Skeletal muscle tissue (tissue), 4 donors: Measurements from ENCODE around the gene CDK5RAP2. TPM values are rescaled to one million over a fixed set of nuclear protein-coding genes. Genes with fewer than 3 reads are reported as not detected.

Experiments
- H3K27ac ChIP-seq: one replicate; pipeline ENCODE4 v1.7.0; 2013; ENCODE audit warnings: mild to moderate bottlenecking, low read depth, low read length, inconsistent platforms
- H3K27me3 ChIP-seq, 3 donors: one replicate each; pipeline ENCODE4 v1.7.0; 2013; ENCODE audit warnings: low read length in 3 of 3; ENCODE audit not compliant: control insufficient read depth in 3 of 3, insufficient read depth in 3 of 3
- H3K36me3 ChIP-seq, 3 donors: one replicate each; pipeline ENCODE4 v1.7.0; 2013; ENCODE audit warnings: low read length in 3 of 3; ENCODE audit not compliant: control insufficient read depth in 3 of 3, insufficient read depth in 3 of 3
- H3K4me1 ChIP-seq, 3 donors: one replicate each; pipeline ENCODE4 v1.7.0; 2013; ENCODE audit warnings: low read length in 3 of 3, mild to moderate bottlenecking in 3 of 3; ENCODE audit not compliant: control insufficient read depth in 3 of 3, insufficient read depth in 3 of 3
- H3K4me3 ChIP-seq, 3 donors: one replicate each; pipeline ENCODE4 v1.7.0; 2013; ENCODE audit warnings: low read length in 3 of 3
- H3K9ac ChIP-seq, 3 donors: one replicate each; pipeline ENCODE4 v1.7.0; 2013; ENCODE audit warnings: low read length in 3 of 3, mild to moderate bottlenecking in 3 of 3, moderate library complexity in 2 of 3, low read depth in 1 of 3
- H3K9me3 ChIP-seq, 3 donors: one replicate each; pipeline ENCODE4 v1.7.0; 2013; ENCODE audit warnings: low read length in 3 of 3; ENCODE audit not compliant: control insufficient read depth in 3 of 3
- total RNA-seq: library from RNA; depleted of rRNA; stranded (reverse); fragments of >200 nt; gene quantifications from one replicate; pipeline ENCODE4 v1.2.3, GENCODE V29; 2014
- donor health status: Osteomylitis.

Gene CDK5RAP2
- total RNA-seq, 1 donor from 2014 or later = 38.1 TPM

DNA sequence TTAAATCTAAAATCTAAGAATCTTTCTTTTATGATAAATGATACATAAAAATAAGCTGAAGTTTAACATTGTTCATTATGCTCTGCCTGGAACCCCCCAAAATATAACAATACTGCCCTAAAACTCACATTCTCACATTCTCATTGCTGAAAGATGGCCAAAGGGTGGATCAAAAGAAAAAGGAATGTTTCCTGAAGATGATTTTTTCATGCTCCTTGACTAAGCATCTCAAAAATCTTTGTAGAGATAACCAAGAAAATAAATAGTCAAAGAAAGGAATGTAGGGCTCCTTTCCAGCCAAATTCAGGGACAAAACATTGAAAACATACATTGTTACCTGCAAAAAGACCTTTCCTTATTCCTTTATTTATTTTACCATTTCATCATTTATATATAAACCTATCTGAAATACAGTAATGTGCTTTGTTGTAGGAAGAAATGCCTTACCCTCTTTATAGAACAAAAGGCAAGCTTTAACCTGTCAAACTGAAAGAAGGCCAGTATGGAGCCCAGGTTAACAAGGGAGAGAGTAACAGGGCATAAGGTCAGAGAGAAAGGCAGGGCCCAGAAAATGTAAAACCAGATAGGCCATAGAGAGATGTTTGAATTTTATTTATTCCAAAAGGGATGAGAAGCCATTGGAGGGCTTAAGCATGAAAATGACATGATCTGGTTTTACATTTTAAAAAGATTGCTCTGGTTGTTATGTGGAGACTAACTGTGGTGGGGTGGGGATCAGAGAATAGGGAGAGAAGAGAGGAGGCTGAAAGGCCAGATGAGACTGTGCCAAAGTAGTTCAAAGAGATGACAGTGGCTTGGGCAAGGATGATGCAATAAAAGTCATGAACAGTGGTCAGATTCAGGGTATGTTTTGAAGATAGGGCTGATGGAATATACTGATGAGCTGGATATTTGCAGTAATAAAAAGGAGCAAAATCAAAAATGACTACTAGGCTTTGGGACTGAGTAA lies 37.3 kb upstream of the CDK5RAP2 start:
- no peak overlapping the region for H3K9ac ChIP-seq
- no peak overlapping the region for H3K4me3 ChIP-seq
- no peaks in the 10 kb centered on the region for H3K27me3 ChIP-seq
- no peaks in the 10 kb centered on the region for H3K4me1 ChIP-seq
- H3K9me3 ChIP-seq = no peaks in the 10 kb centered on the region
- H3K36me3 ChIP-seq = no peaks in the 10 kb centered on the region
- H3K27ac ChIP-seq = no peak overlapping the region

DNA sequence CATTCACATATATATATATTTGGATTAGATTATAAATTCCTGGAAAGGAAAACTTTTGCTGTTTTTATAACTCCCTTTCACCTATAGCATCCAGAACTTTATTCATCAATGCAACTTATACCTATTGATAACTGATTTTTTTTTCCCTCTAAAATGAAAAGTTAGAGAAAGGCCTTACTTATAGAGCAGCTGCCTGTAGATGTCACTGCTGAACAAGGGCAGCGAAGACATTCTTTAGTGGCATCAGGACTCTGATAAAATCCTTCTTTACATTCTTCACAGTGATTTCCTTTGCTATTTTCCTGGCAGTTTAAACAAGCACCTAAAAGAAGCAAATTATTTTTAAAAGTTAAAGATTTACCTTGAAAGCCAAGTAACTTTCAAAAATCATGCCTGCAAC lies 32.3 kb upstream of the CDK5RAP2 start:
- Histone ChIP-seq H3K36me3 (peaks cover 4 to 7% (median 4%) of the 10 kb centered on the region in 3 donors), H3K27me3 (no peaks in the 10 kb centered on the region), H3K4me1 (no peaks in the 10 kb centered on the region), H3K9ac (no peak overlapping the region), H3K9me3 (no peaks in the 10 kb centered on the region), H3K27ac (no peak overlapping the region), H3K4me3 (no peak overlapping the region)

DNA sequence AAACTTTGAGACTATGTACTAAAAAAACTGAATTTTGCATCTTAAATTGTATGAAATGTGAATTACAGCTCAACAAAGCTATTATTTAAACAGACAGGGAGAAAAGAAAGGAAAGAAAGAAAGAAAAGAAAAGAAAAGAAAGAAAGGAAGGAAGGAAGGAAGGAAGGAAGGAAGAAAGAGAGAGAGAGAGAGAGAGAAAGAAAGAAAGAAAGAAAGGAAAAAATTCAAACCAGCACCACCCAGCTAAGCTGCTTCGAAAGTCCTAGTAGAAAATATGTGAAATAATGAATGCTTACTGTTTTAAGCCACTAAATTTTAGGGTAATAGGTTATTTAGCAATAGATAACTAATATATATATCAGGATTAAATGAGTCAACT lies 31.7 kb upstream of the CDK5RAP2 start:
- peaks cover 4 to 7% (median 4%) of the 10 kb centered on the region in 3 donors for H3K36me3 ChIP-seq
- no peak overlapping the region for H3K27ac ChIP-seq
- no peak overlapping the region for H3K9ac ChIP-seq
- H3K4me3 ChIP-seq = no peak overlapping the region
- no peaks in the 10 kb centered on the region for H3K4me1 ChIP-seq
- H3K9me3 ChIP-seq = no peaks in the 10 kb centered on the region
- no peaks in the 10 kb centered on the region for H3K27me3 ChIP-seq

DNA sequence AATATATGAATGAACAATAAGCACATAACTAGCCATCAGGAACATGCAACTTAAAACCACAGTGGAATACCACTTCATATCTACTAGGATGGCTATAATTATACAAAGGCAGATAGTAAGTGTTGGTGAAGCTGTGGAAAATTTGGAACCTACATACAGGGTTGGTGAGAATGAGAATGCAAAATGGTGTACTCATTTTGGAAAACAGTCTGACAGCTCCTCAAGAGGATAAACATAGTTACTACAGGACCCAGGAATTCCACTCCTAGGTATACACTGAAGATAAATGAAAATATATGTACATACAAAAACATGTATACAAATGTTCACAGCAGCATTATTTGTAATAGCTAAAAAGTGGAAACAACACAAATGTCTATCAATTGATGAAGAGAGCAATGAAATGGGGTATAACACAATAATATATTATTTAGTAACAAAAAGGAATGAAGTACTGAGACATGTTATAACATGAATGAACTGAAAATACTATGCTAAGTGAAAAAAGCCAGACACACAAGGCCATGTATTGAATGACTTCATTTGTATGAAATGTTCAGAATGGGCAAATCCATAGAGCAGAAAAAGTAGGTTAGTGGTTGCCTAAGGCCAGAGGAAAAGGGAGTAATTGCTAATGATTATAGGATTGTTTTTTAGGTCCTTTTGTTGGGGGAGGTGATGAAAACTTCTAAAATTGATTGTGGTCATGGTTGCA lies 31.2 kb upstream of the CDK5RAP2 start:
- Histone ChIP-seq H3K27me3 (no peaks in the 10 kb centered on the region), H3K36me3 (peaks cover 4 to 7% (median 4%) of the 10 kb centered on the region in 3 donors), H3K9ac (no peak overlapping the region), H3K27ac (no peak overlapping the region), H3K9me3 (no peaks in the 10 kb centered on the region), H3K4me1 (no peaks in the 10 kb centered on the region), H3K4me3 (no peak overlapping the region)

DNA sequence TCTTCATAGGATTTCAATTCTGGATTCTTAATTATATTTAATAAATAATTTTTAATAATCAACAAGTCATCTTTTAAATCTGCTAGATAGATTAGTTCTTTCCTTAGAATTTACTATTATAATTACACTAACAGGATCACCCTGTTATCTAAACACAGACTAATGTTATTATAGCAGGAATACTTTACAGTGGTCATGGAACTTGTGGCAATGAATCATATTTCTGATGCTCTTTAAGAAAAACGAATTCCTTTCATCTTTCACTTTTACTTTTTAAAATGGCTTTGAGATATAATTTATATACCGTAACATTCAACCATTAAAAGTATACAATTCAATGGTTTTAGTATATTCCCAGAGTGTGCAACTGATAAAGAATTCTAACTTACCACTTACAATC lies 29.7 kb upstream of the CDK5RAP2 start:
- H3K4me3 ChIP-seq = no peak overlapping the region
- H3K9ac ChIP-seq = no peak overlapping the region
- no peaks in the 10 kb centered on the region for H3K27me3 ChIP-seq
- no peaks in the 10 kb centered on the region for H3K4me1 ChIP-seq
- peaks cover 4 to 12% (median 9%) of the 10 kb centered on the region in 3 donors for H3K36me3 ChIP-seq
- H3K27ac ChIP-seq = no peak overlapping the region
- H3K9me3 ChIP-seq = no peaks in the 10 kb centered on the region

DNA sequence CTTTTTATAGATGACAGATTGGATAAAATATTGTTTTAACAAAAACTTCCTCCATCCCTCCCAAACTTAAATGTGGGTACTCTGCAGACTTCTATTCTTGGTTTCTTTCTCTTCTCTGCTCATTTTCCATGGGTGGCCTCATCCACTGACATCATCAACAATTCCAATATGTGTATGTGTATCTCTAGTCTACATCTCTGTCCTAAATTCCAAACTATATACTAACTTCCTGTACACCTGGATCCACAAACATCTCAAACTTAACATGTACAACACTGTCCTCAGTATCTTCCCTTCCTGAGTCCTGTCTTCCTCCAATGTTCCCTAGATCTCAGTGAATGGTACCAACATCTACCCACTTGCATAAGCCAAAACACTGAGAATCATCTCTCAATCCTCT lies 28.5 kb upstream of the CDK5RAP2 start:
- Histone ChIP-seq H3K36me3 (peaks cover 4 to 12% (median 9%) of the 10 kb centered on the region in 3 donors), H3K4me1 (no peaks in the 10 kb centered on the region), H3K4me3 (no peak overlapping the region), H3K27ac (no peak overlapping the region), H3K27me3 (no peaks in the 10 kb centered on the region), H3K9me3 (no peaks in the 10 kb centered on the region), H3K9ac (no peak overlapping the region)

DNA sequence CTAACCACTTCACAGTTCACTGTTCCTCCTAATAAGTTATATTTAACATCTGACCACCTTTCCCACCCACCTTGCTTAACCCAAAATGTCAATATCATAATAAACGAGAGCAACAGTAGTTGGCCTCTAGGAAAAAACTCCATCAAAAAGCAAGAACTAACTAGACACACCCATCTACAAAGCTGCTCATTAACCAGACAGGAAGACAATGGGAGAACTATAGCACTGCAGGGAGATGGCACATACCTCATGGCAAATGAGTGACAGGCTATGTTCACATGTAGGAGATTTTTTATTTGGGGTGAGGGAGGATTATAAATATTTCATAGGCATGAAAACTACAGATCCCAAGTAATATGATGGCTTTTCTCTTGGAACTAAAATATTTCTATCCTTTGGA lies 23.6 kb upstream of the CDK5RAP2 start:
- H3K9me3 ChIP-seq = no peaks in the 10 kb centered on the region
- no peaks in the 10 kb centered on the region for H3K27me3 ChIP-seq
- H3K4me3 ChIP-seq = no peak overlapping the region
- H3K9ac ChIP-seq = no peak overlapping the region
- peaks cover 4 to 9% (median 9%) of the 10 kb centered on the region in 3 donors for H3K36me3 ChIP-seq
- H3K27ac ChIP-seq = no peak overlapping the region
- H3K4me1 ChIP-seq = no peaks in the 10 kb centered on the region

DNA sequence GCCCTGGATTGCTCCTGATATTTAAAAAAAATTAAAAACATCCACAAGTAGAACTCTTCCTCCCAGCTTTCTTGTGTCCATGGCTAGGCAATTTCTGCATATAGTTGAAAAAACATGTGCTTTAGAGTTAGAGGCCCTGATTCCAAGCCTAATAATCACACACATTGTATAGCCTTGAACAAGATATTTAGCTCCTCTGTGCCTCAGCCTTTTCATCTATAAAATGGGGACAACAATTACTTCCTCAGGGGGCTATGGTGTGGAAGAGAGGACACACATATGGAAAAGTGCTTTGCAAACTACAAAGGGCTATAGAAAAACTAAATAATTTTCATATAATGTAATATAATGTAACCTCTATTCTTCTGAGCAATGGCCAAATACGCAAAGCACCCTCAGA lies 23.0 kb upstream of the CDK5RAP2 start:
- no peak overlapping the region for H3K4me3 ChIP-seq
- H3K4me1 ChIP-seq = no peaks in the 10 kb centered on the region
- no peak overlapping the region for H3K27ac ChIP-seq
- H3K36me3 ChIP-seq = peaks cover 4 to 9% (median 9%) of the 10 kb centered on the region in 3 donors
- no peaks in the 10 kb centered on the region for H3K27me3 ChIP-seq
- H3K9me3 ChIP-seq = no peaks in the 10 kb centered on the region
- H3K9ac ChIP-seq = no peak overlapping the region

DNA sequence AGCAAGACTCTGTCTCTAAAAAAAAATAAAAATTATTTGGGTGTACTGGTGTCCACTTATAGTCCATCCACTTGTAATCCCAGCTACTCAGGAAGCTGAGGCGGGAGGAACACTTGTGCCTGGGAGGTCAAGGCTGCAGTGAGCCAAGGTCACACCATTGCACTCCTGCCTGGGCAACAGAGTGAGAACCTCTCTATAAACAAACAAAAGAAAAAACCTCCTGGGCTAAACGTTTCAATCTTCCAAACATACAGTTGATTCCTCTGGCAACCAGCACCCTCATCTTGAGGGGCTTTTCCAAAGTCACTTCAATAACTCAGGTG lies 13.9 kb upstream of the CDK5RAP2 start:
- H3K36me3 ChIP-seq = no peaks in the 10 kb centered on the region
- no peaks in the 10 kb centered on the region for H3K4me1 ChIP-seq
- H3K27ac ChIP-seq = no peak overlapping the region

DNA sequence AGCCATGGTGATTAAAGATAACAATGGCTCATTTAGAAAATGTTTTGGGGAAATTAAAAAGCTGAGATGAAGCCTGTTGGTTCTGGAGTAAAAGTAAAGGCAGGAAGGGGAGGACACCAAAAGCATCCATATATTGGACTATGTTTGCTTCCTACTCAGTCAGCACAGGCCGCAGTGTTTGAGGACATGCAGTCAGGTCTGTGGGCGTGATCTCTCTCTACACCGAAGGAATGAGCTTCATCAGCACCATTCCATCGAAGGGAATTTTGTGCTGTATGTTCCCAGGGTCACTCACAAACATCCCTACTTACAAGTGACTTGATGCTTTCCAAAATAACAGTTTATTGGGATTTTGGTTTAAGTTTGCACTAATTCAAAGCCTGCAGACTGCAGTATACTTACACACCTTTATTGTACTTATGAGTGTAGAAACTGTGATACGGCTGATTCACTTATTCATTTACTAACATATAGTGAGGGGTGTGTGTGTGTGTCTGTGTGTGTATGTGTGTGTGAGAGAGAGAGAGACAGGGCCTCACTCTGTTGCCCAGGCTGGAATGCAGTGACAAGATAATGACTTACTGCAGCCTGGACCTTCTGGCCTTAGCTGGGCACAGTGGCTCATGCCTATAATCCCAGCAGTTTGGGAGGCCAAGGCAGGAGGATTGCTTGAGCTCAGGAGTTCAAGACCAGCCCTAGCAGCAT lies 13.4 kb upstream of the CDK5RAP2 start:
- H3K36me3 ChIP-seq = no peaks in the 10 kb centered on the region
- no peak overlapping the region for H3K4me3 ChIP-seq
- H3K4me1 ChIP-seq = no peaks in the 10 kb centered on the region
- no peaks in the 10 kb centered on the region for H3K9me3 ChIP-seq
- H3K27ac ChIP-seq = no peak overlapping the region
- no peak overlapping the region for H3K9ac ChIP-seq
- H3K27me3 ChIP-seq = no peaks in the 10 kb centered on the region

More for the DNA sequence above, 13.9 kb upstream of the CDK5RAP2 start:
- Histone ChIP-seq H3K9me3 (no peaks in the 10 kb centered on the region), H3K27me3 (no peaks in the 10 kb centered on the region), H3K4me3 (no peak overlapping the region), H3K9ac (no peak overlapping the region)
